22Rv1 (cell line): Measurements from ENCODE around the gene CERKL.

Experiments used
- CTCF ChIP-seq: fragments of 450-650 bp; IDR thresholded peaks from 2 replicates; pipeline ENCODE4 v1.5.1; 2017; ENCODE audit warnings: mild to moderate bottlenecking
- ZFX ChIP-seq: fragments of 450-650 bp; IDR thresholded peaks from 2 replicates; pipeline ENCODE4 v1.6.1; 2017; ENCODE audit warnings: antibody characterized with exemption, borderline replicate concordance

GRCh38 chr2:181602017-181602416, 54.9 kb downstream of the CERKL start:
- TF ChIP-seq CTCF (no peak), ZFX (no peak)
